Fibroblast of skin of scalp (primary cell): ENCODE results near the gene TRPV3.
"Not testable (repeated sequence)": the region's sequence is repeated elsewhere in the genome, so short reads cannot be mapped to it uniquely, and the experiment has no call there.

Source experiments
- DNase-seq: peaks from one replicate; pipeline ENCODE4 v3.0.0-alpha.2; 2013

The TRPV3 gene

DNA sequence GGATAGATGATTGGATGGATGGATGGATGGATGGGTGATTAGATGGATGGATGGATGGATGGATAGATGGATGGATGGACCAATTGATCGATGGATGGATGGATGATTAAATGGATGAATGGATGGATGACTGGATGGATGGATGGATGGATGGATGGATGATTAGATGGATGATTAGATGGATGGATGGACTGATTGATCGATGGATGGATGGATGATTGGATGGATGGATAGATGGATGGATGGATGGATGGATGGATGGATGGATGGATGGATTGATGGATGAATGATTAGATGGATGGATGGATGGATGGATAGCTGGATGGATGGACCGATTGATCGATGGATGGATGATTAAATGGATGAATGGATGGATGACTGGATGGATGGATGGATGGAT is 38.1 kb downstream of the TRPV3 start:
- DNase-seq, result not testable (repeated sequence)

DNA sequence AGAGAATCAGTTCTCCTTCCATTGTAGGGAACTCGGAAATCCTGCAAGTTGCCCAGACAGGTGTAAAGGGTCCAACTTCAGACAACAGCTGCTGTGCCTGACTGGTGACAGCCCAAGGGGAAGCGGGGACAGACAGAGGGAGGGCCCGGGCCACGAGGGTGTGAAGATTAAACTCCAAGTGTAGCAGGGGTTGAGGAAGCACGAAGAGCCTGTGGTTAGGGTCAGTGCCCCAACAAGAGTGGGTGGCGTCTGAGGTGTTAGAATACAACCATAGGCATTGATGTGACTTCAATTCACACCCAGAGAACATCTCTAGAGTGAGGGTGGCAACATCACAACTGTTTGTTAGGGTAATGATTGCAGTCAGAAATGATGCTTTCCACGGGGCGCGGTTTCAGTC is 42.7 kb downstream of the TRPV3 start:
- no peak for DNase-seq

DNA sequence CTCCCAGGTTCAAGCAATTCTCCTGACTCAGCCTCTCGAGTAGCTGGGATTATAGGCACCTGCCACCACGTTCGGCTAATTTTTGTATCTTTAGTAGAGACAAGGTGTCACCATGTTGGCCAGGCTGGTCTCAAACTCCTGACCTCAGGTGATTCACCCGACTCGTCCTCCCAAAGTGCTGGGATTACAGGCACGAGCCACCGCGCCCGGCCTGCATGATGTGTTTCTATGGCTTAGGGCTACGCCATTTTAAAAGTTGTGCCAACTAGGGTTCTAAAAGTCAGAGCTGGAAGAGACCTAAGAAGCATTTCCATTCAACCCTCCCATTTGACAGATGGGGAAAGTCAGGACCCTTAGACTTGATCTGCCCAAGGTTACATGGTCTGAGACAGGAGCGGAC is 43.4 kb downstream of the TRPV3 start:
- not testable (repeated sequence) for DNase-seq

DNA sequence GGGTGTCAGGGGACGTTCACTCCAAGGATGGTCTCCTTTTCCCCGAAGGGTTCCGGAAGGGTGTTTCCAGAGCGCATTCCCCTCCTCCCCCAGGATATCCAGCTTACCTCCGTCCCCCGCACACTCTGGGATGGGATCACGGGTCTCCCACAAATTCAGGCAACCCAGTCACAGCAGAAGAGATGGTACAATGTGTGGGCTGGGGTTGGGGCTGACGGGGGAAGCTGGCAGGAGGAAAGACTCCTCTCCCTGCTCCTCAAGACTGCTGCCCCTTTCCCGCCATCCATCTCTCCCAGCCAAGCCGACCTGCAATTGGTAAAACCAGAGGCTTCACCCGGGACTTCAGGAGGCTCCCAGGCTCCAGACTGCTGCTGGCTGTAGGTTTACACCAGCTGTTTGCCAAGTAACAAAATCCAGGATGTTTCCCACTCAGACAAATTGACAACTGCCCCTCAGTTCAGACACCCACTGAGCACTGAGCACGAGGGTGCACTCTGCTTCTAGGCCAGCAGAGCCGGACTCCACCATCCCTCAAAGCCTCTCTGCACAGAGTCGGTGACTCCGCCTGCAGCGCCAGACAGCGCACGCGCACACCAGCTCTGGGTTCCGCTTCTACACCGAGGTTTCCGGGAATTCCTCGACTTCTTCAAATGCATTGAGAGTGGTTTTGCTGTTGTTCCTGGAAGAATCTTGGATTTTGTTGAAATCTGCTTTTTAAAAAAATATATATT is 44.1 kb downstream of the TRPV3 start:
- DNase-seq, result no peak

DNA sequence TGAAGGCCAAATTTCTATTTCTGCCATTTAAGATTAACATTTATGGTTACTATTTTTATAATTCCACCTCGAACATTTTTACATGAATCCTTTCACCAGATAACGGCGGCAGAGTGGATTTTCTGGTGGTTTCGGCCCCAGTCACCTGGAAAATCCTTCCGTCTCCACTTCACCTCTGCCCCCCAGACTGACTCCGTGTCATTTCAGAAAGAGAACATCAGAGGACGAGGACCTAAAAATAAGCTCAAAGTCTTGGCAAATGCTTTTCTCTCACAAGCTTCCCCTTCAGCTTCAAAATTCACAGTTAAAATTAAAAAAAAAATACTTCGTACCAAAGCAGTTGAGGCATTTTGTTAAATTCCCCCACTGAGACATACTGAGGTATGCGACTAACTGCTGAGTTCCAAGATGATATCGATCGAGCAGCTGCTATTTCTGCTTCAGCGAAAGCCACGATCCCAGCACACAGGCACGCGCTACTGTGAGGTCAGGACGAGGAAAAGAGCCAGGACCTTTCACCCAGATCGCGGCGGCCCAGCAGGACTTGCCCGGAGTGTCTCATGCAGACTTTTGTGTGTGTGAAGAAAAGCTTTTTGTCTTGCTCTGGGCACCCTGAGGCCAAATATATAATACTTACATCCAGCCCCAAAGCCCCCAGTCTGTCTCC is 45.0 kb downstream of the TRPV3 start:
- peak; percentile 66 for DNase-seq

DNA sequence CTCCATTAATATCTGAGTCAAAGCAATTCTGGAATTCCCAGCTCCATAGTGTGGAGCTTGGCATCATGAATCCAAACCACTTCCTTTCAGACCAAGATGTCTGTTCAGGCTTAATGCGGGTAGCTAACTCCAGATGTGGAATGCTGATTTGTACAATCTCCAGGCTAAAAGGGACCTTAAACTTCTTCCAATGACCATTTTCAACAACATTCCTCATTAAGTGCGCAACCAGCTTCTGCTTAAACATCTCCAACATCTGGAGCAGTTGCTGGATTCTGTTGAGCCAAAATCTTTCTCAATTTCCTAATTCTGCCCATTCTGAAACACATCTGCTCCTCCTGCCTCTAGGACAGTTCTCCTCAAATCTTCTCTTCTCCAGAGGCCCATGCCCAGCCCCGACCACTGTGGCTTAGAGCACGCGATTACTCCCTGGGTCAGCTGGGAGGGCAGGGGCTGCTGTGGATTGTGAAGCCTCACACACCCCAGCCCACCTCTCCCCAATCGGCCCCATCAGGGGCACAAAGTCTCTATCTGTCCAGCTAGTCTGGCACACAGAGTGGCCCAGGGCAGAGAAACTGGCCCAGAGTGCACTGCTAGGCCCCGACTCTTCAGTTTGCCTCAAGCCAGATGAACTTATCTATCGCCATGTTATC is 45.6 kb downstream of the TRPV3 start:
- peak; percentile 22 for DNase-seq

DNA sequence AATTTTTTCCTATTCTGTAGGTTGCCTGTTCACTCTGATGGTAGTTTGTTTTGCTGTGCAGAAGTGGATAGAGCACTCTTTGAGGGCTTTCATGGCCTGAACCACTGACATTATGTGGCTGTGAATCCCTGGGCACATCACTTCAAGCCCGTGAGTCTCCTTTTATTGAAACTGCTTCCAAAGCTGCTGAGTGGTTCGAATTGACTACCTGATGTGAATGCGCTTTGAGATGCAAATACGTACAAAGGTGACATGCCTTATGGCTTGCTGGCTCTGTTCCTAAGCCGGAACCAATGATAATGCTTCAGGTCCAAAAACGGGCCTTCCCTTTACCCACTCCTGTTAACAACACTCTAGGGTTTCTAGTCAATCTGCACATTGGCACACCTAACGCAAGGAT is 47.5 kb downstream of the TRPV3 start:
- no peak for DNase-seq

DNA sequence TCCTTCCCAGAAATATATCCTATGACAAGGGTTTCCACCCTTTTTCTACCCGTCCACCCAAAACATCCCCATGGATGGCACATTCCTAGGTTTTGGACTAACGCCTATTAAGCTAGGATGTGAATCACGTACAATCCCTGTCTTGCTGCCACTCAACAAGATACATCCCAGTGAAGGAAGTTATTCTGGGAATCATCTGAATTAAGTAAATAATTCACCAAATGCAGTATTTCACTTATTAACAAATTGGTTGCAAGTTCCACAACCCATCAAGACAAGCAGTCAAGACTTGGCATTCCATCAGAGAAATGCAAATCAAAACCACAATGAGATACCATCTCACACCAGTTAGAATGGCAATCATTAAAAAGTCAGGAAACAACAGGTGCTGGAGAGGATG is 49.7 kb downstream of the TRPV3 start:
- no peak for DNase-seq

DNA sequence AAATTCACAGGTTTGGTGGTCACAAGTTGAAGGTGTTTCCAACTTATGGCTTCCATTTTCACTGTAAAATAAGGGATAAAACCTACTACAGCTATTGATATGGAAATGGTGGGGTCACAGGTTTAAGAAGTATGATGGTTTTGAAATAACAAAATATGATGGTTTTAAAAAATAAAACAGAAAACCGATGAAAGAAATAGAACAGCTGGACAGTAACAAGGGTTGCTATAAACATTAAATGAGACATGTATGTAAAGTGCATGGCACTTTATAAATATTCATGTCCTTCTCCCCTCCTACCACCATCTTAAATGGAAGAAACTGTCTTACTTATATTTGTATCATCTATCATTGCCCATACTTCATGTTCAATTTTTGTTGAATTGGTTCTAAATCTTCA is 50.5 kb downstream of the TRPV3 start:
- DNase-seq, result no peak

DNA sequence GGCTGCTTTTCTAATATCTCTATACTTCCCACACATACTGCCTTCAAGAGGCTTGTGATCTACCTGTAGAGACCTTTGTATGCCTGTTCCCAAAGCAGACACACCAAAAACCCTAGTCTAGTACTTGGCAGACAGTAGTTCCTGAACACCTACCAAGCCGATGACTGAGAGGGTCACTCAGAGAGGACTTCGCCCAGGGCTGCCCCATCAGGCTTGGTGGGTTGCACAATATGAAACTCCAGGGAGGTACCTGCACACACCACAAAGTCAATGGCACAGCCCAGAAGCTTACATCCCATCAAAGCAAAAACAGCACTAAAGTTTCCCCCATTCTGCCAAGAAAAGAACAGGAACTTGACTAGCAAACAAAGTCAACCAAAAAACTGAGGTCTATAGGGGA is 51.6 kb downstream of the TRPV3 start:
- DNase-seq, result no peak

DNA sequence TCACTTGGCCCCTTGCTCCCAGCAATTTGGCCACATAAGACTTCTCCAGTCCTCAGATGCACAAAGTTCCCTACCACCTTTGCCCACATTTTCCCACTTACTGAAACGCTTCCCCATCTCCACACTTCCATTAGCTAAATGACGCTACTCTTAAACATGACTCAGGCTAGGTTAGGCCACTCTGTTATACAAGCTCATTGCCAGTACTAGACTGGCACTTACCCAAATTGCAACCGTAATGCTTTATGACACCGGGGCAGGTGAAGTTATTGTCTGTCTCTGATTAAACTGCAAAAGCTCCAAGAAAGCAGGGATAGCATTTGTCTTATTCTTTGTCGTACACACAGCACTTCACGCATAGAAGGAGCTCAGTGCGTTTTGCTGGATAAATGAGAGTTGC is 52.6 kb downstream of the TRPV3 start:
- DNase-seq, result no peak

DNA sequence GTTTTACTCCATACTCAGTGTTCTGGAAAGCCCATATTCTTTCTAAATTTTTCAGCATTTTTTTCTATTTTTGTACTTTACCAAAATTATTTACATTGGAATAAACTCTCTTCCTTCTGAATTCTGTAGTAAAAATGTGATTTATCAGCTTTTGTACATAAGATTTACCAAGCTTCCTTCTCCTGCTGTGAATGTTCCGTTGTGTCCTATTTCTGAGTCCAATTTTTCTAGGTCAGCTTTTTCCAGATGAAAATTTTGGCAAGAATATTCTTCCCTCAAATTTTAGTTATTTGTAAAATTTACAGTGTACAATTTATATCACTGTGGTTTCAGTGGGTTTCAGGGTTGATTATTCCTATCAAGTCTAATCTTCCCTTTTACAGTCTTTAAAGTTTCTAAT is 54.3 kb downstream of the TRPV3 start:
- DNase-seq, result no peak

DNA sequence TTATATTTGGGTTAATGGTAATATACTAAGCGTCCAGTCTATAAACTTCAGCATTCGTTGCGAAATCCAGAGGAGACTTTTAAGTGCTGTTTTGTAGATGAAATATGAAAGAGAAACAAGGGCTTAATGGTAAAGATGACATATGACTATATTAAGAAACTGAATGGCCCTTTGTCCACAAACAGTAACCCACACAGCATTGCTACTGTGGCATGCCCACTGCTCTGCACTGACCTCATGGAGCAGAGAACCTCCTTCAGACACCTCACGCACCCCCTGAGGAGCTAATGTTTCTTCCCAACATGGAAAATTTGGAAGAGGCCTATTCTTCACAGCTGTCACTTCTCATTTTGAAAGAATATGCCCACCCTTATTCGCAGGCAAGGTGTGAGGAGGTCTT is 55.1 kb downstream of the TRPV3 start:
- no peak for DNase-seq

DNA sequence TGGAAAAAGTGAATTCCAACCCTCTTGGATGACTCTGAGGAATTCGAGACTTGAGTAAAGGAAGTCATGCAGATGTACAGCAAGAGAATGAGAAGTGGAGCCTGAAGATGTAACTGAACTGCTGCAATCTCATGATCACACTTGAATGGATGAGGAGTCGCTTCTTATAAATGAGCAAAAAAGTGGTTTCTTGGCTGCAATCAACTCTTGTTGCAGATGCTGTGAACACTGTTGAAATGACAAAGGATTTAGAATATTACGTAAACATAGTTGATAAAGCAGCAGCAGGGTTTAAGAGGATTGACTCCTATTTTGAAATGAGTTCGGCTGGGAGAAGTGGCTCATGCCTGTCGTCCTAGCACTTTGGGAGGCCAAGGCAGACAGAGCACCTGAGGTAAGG is 56.3 kb downstream of the TRPV3 start:
- no peak for DNase-seq

DNA sequence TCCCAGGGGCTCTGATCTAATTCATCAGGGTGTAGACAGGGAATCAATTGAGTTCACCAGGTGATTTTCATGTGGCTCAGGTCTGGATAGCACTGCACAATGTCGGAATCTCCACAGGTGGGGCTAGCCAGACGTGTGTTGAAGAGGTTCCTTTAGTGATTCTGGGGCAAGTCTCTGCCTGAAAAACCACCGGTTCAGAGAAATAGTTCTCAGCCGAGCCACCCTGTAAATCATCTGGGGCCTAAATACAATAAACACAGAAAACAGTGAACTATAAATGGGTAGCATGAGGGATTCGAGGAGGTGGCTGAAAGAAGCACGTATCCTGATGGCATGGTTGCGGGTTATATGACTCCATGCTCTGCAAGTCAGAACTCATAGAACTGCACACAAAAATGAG is 60.5 kb downstream of the TRPV3 start:
- no peak for DNase-seq

DNA sequence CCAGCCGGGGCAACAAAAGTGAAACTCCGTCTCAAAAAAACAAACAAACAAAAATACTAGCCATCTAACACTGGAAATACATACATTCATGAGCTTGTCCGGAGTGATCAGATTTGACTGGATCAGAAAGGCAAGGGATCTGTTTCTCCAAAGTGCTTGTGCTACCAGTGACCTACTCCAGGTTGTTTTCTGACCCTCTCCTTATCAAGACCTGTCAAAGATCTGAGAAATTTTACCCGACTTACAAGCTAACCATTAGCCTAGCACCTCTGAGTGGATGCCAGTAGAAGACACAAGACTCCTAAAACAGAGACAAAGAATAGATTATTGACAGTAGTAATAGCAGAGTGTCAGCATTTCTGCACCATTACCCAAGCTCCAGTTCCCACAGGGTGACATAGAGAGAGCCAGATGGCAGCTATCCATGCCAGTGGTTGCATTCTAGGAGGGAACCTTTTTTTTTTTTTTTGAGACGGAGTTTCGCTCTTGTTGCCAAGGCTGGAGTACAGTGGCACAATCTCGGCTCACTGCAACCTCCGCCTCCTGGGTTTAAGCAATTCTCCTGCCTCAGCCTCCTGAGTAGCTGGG is 72.0 kb downstream of the TRPV3 start:
- no peak for DNase-seq

DNA sequence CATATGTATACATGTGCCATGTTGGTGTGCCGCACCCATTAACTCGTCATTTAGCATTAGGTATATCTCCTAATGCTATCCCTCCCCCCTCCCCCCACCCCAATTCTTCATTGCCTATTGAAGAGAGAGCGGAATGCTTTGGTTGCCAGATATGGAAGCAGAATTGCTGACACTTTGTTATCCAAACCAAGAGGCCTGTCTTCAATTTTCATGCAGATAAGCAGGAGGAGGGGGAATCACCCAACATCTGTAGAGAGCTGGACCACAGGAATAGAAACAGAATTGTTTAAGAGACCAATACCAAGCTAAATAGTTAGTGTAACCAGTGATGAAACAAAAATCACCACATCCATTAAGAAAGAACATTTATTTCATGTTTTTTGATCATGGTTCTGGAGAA is 74.8 kb downstream of the TRPV3 start:
- DNase-seq, result no peak

DNA sequence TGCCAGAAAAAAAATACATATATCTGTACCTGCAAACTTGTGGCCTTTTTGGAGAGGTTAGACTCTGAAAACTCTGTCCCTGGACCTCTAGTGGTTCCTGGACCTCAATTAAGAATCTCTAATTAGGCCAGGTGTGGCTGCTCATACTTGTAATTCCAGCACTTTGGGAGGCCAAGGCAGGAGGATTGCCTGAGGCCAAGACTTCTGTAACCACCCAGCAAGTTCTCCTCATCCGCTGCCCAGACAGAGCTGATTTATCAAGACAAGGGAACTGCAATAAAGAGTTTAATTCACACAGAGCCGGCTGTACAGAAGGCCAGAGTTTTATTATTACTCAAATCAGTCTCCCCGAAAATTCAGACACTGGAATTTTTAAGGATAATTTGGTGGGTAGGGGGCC is 77.6 kb downstream of the TRPV3 start:
- no peak for DNase-seq

DNA sequence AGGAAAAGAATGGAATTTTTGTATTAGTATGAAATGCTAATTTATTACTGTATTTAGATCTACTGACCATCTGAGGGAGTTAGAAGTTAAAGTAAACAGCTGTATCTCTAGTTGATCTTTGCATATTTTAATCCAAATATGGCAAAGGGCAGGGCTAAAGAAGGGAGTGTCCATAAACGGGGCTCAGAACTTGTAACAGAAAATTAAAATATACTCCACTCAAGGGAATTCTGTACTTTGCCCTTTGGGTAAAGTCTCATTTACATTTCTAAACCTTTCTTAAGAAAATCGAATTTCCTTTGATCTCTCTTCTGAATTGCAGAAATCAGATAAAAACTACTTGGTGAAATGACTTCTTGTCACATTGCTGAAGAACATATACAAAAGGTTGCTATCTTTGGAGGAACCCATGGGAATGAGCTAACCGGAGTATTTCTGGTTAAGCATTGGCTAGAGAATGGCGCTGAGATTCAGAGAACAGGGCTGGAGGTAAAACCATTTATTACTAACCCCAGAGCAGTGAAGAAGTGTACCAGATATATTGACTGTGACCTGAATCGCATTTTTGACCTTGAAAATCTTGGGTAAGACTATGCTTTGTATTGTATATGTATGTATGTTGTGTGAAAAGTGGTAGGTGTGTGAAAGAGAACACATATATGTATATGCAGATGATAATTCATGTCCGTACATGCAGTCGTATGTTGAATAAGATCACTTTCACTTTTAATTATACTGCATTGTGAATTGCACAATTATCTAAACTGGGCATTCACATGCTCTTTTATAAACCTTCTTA is 81.6 kb downstream of the TRPV3 start, which contains the start of gene ASPA:
TSS of gene ASPA (plus strand) at position 186 of the 799 bp plus-strand sequence. CDS start at position 349, 163 bp downstream.
- no peak for DNase-seq

DNA sequence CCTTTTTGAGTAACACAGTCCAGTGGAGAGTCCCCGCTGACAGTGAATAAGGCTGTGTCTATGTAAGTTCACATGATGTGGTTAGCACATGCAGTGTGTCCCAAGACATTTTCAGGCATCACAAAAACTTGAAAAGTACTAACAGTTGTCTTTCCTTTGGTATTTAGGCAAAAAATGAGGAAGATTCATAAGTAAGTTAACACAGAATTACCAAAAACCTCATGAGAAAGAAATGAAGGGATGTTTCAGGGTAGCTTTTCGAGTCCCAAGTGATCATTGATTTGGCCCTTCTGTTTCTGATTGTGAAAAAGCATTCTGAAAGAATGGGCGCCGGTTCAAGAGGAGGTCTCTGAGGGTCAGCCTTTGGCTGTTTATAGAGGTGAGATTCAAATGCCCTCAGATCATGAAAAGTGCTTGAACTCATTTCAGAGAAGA is 82.3 kb downstream of the TRPV3 start:
- DNase-seq, result no peak

DNA sequence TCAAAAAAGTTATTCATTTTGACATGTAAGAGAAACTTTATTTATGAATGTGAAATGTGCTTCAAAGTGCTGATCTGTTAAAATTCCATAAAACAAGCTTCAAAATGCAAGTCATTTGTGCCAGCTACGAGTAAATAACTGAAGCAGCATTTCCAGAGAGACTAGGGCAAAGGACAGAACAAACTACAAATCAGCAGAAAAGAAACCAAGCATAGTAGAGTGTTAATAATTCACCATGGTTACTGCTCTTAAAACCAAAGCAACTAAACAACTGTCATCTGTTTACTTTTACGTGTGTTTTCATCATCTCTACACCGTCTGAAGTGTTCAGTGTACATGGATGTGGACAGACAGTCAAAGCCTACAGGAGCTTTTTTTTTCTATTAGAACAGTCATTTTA is 83.4 kb downstream of the TRPV3 start:
- no peak for DNase-seq

DNA sequence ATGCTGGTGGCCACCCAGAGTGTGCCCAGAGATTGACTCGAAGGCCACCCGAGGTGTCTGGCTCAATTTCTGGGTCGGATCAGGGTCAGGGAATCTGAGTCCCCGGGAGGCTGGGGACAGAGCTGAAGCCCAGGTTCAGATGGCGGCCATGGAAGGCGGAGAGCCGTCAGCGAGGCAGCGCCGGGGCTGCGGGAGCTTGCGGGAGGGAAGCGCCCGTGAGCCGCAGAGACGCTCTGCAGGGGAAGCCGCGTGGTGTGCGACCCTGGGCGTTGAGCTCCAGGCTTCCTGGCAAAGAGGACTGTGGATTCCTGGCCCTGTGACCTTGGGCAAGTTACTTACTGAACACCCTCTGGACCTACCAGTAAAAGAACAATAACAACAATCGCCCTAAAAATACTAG is 85.5 kb downstream of the TRPV3 start:
- DNase-seq, result no peak

DNA sequence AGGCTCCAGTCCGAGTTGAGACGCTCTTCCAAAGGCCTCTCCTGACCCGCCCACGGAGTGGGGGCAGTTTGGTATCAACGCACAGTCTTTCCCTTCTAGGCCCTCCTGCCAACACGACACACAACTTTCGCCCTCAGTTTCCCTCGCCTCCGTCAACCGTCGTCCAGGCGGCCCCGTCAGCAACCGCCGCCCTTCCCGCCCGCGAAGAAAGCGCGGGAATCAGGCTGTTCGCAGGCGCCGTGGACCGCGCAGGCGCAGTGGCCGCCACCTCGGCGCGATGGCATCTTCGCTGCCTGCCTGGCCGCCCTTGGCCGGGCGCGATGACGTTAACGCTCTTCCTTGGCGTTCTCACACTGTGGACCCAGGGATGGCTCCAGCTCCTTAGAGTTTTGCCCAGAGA is 86.0 kb downstream of the TRPV3 start, which contains the start of gene SPATA22:
TSS of gene SPATA22 (minus strand) at position 221 of the 400 bp plus-strand sequence. CDS start 2,494 bp downstream, outside the sequence.
- no peak for DNase-seq
